A673 (cell line): ENCODE data around the gene BCO1. TPM values are rescaled to one million over a fixed set of nuclear protein-coding genes. Genes with fewer than 3 reads are reported as not detected.
A peak's percentile ranks its signal among the peaks of the same experiment; 100 is the strongest.

Experiments used
- BruUV-seq: library from RNA; stranded (reverse); fragments of 400-500 nt; replicated peaks from 2 replicates; lab custom pipeline; 2021; lab: Mats Ljungman, UMichigan
- CTCF ChIA-PET: fragments of 300-600 bp; sonication (Branson Sonifier 250); formaldehyde crosslinking; loops from one replicate; lab custom pipeline; 2022; ENCODE audit warnings: antibody characterized with exemption; lab: Charles Lee
- POLR2A ChIA-PET: fragments of 300-600 bp; sonication (Branson Sonifier 250); formaldehyde crosslinking; loops from one replicate; lab custom pipeline; 2022; ENCODE audit warnings: antibody characterized with exemption; ENCODE audit not compliant: low non-redundant PET; lab: Charles Lee
- DNase-seq: peaks from one replicate; pipeline ENCODE4 v3.0.0-alpha.2; 2015; ENCODE audit warnings: low spot score
- H3K27ac ChIP-seq: fragments of 200-600 bp; sonication (generic); 2 replicates; pipeline ENCODE4 v1.5.1; 2016; ENCODE audit warnings: mixed run types, low read depth, mild to moderate bottlenecking, mixed read lengths, antibody characterized with exemption, low read length; ENCODE audit not compliant: poor library complexity, severe bottlenecking
- H3K27me3 ChIP-seq: fragments of 200-600 bp; sonication (generic); replicated peaks from 2 replicates; pipeline ENCODE4 v1.6.1; 2017; ENCODE audit warnings: mixed run types, low read depth, mild to moderate bottlenecking, mixed read lengths, antibody characterized with exemption, low read length; ENCODE audit not compliant: insufficient read depth, poor library complexity
- H3K36me3 ChIP-seq: fragments of 200-600 bp; sonication (generic); 2 replicates; pipeline ENCODE4 v1.6.1; 2016; ENCODE audit warnings: mixed run types, mild to moderate bottlenecking, mixed read lengths, antibody characterized with exemption, low read length; ENCODE audit not compliant: insufficient read depth, poor library complexity, severe bottlenecking
- H3K4me1 ChIP-seq: fragments of 200-600 bp; sonication (generic); 2 replicates; pipeline ENCODE4 v1.6.1; 2017; ENCODE audit warnings: mixed run types, mild to moderate bottlenecking, mixed read lengths, antibody characterized with exemption, low read length; ENCODE audit not compliant: insufficient read depth, poor library complexity, severe bottlenecking
- H3K4me3 ChIP-seq: fragments of 200-600 bp; sonication (generic); 2 replicates; pipeline ENCODE4 v1.5.1; 2016; ENCODE audit warnings: low read depth, mixed run types, mild to moderate bottlenecking, mixed read lengths, low read length; ENCODE audit not compliant: poor library complexity, severe bottlenecking
- H3K9me3 ChIP-seq: fragments of 200-600 bp; sonication (generic); 2 replicates; pipeline ENCODE4 v1.6.1; 2016; ENCODE audit warnings: mixed run types, low read depth, mild to moderate bottlenecking, mixed read lengths, antibody characterized with exemption, low read length; ENCODE audit not compliant: poor library complexity, severe bottlenecking
- CTCF ChIP-seq: fragments of 300-800, 200-600 bp; sonication (generic); conservative IDR thresholded peaks from 2 replicates; pipeline ENCODE4 v1.5.1; 2017; ENCODE audit warnings: low read depth, mild to moderate bottlenecking, antibody characterized with exemption, low read length, moderate library complexity, mixed read lengths
- EZH2 ChIP-seq: fragments of 200-600 bp; sonication (generic); IDR thresholded peaks from 2 replicates; pipeline ENCODE4 v1.6.1; 2017; ENCODE audit warnings: borderline replicate concordance, low read depth, mild to moderate bottlenecking, mixed read lengths, antibody characterized with exemption, low read length; ENCODE audit not compliant: poor library complexity, severe bottlenecking
- intact Hi-C: fragments of 100-400 bp; cut with micrococcal nuclease; formaldehyde crosslinking; loops from one replicate; pipeline ENCODE4 v1.10.0; 2022; ENCODE audit not compliant: unreplicated experiment
- total RNA-seq: library from RNA; stranded (reverse); gene quantifications from 2 replicates; pipeline ENCODE4 v1.2.3, GENCODE V29; 2021

Gene BCO1
- total RNA-seq, 1 experiment from 2014 or later: 0.19 TPM

GRCh38 chr16:81259916-81260315 is 21.4 kb downstream of the BCO1 start:
- DNase-seq: no peak
- CTCF ChIA-PET: interaction anchor here (0.6 kb wide), 2 partner anchors 143 to 465 kb away, joined by 3 to 4 read pairs; no protein-coding TSS in a partner anchor
- no peaks in the 10 kb centered on the region for H3K9me3 ChIP-seq
- no peak overlapping the region for H3K27ac ChIP-seq
- POLR2A ChIA-PET: no interaction called here
- intact Hi-C loops: no loop called here
- no peaks in the 10 kb centered on the region for H3K4me1 ChIP-seq
- BruUV-seq: no TSS peak
- no peaks in the 10 kb centered on the region for H3K27me3 ChIP-seq
- no peak overlapping the region for H3K4me3 ChIP-seq
- TF ChIP-seq CTCF (no peak), EZH2 (no peak)
- H3K36me3 ChIP-seq: no peaks in the 10 kb centered on the region

GRCh38 chr16:81261049-81261648 is 22.7 kb downstream of the BCO1 start:
- TF ChIP-seq EZH2 (no peak), CTCF (peak; percentile 80)
- DNase-seq: peak; percentile 45
- H3K27me3 ChIP-seq: no peaks in the 10 kb centered on the region
- H3K4me3 ChIP-seq: no peak overlapping the region
- intact Hi-C loops: no loop called here
- no peaks in the 10 kb centered on the region for H3K4me1 ChIP-seq
- H3K36me3 ChIP-seq: no peaks in the 10 kb centered on the region
- POLR2A ChIA-PET: interaction anchor here (0.7 kb wide), 1 partner anchor 230 kb away, joined by 6 read pairs; no protein-coding TSS in a partner anchor
- BruUV-seq: no TSS peak
- H3K9me3 ChIP-seq: no peaks in the 10 kb centered on the region
- H3K27ac ChIP-seq: no peak overlapping the region
- CTCF ChIA-PET: interaction anchor here (0.7 kb wide), 2 partner anchors 100 to 118 kb away, joined by 3 to 4 read pairs; no protein-coding TSS in a partner anchor

- H3K36me3 ChIP-seq: no peaks in the 10 kb centered on the region
- TF ChIP-seq CTCF: no peak; the same call in 1 of the 2 replicates
- TF ChIP-seq EZH2: no peak
- H3K27me3 ChIP-seq: no peaks in the 10 kb centered on the region
- no peaks in the 10 kb centered on the region for H3K9me3 ChIP-seq
- H3K27ac ChIP-seq: no peak overlapping the region
- H3K4me3 ChIP-seq: no peak overlapping the region
- no peaks in the 10 kb centered on the region for H3K4me1 ChIP-seq
- ChIA-PET POLR2A (no interaction called here), CTCF (no interaction called here)
- DNase-seq: no peak
- intact Hi-C loops: no loop called here
- no TSS peak for BruUV-seq
These were observed 25.2 kb downstream of the BCO1 start for GRCh38 chr16:81263470-81264220.
